Parathyroid adenoma (tissue), 2 donors: ENCODE data around the gene TXNL4B.
A peak's percentile ranks its signal among the peaks of the same experiment; 100 is the strongest.

Experiments
- H2AFZ ChIP-seq: fragments of 300-600 bp; sonication (generic); one replicate; pipeline ENCODE4 v1.7.0; 2017; ENCODE audit warnings: antibody characterized with exemption, mild to moderate bottlenecking
- H3K27ac ChIP-seq: fragments of 300-600 bp; sonication (generic); one replicate; pipeline ENCODE4 v1.7.0; 2017
- H3K27me3 ChIP-seq: fragments of 300-600 bp; sonication (generic); one replicate; pipeline ENCODE4 v1.7.0; 2017; ENCODE audit warnings: low read length; ENCODE audit not compliant: control insufficient read depth, insufficient read depth
- H3K36me3 ChIP-seq: fragments of 300-600 bp; sonication (generic); one replicate; pipeline ENCODE4 v1.7.0; 2017; ENCODE audit warnings: low read length; ENCODE audit not compliant: control insufficient read depth, insufficient read depth
- H3K4me1 ChIP-seq: fragments of 300-600 bp; sonication (generic); one replicate; pipeline ENCODE4 v1.7.0; 2017; ENCODE audit warnings: control low read depth
- H3K4me2 ChIP-seq: fragments of 300-600 bp; sonication (generic); one replicate; pipeline ENCODE4 v1.7.0; 2017; ENCODE audit warnings: low read length
- H3K4me3 ChIP-seq: fragments of 300-600 bp; sonication (generic); one replicate; pipeline ENCODE4 v1.7.0; 2017; ENCODE audit warnings: low read depth, low read length
- H3K79me2 ChIP-seq: fragments of 300-600 bp; sonication (generic); one replicate; pipeline ENCODE4 v1.7.0; 2017; ENCODE audit warnings: control low read depth
- H3K9ac ChIP-seq: fragments of 300-600 bp; sonication (generic); one replicate; pipeline ENCODE4 v1.7.0; 2017; ENCODE audit warnings: mild to moderate bottlenecking
- H3K9me3 ChIP-seq: fragments of 300-600 bp; sonication (generic); one replicate; pipeline ENCODE4 v1.7.0; 2017; ENCODE audit warnings: low read length; ENCODE audit not compliant: control insufficient read depth
- CTCF ChIP-seq: fragments of 300-600 bp; sonication (generic); IDR thresholded peaks from one replicate; pipeline ENCODE4 v1.7.0; 2017; ENCODE audit warnings: antibody characterized with exemption, mild to moderate bottlenecking
- donor health status: primary hyperparathyroidism.

The TXNL4B gene

GRCh38 chr16:72051818-72052217 is 41.6 kb downstream of the TXNL4B start:
- Histone ChIP-seq H3K4me2 (no peak overlapping the region), H3K79me2 (no peaks in the 10 kb centered on the region), H3K27ac (no peak overlapping the region), H3K9me3 (no peaks in the 10 kb centered on the region), H3K4me1 (no peaks in the 10 kb centered on the region), H3K36me3 (no peaks in the 10 kb centered on the region), H3K9ac (no peak overlapping the region), H2AFZ (no peak overlapping the region), H3K4me3 (no peak overlapping the region), H3K27me3 (no peaks in the 10 kb centered on the region)
- TF ChIP-seq CTCF = no peak

GRCh38 chr16:72050769-72051464 is 42.5 kb downstream of the TXNL4B start:
- no peak overlapping the region for H3K9ac ChIP-seq
- no peaks in the 10 kb centered on the region for H3K36me3 ChIP-seq
- H3K79me2 ChIP-seq = no peaks in the 10 kb centered on the region
- H3K27ac ChIP-seq = no peak overlapping the region
- H3K9me3 ChIP-seq = no peaks in the 10 kb centered on the region
- H3K4me3 ChIP-seq = no peak overlapping the region
- no peak overlapping the region for H3K4me2 ChIP-seq
- H3K4me1 ChIP-seq = no peaks in the 10 kb centered on the region
- no peaks in the 10 kb centered on the region for H3K27me3 ChIP-seq
- H2AFZ ChIP-seq = no peak overlapping the region
- TF ChIP-seq CTCF = no peak

- Histone ChIP-seq H3K27ac (no peak overlapping the region), H3K36me3 (no peaks in the 10 kb centered on the region), H3K27me3 (no peaks in the 10 kb centered on the region), H3K4me1 (peaks cover 6% of the 10 kb centered on the region), H3K9ac (no peak overlapping the region), H3K4me2 (no peak overlapping the region), H3K79me2 (no peaks in the 10 kb centered on the region), H3K9me3 (no peaks in the 10 kb centered on the region), H2AFZ (no peak overlapping the region), H3K4me3 (no peak overlapping the region)
- no peak for TF ChIP-seq CTCF
These were observed 44.3 kb downstream of the TXNL4B start for GRCh38 chr16:72049110-72049509.

- Histone ChIP-seq H3K36me3 (no peaks in the 10 kb centered on the region), H3K4me2 (no peak overlapping the region), H3K4me3 (no peak overlapping the region), H3K27me3 (no peaks in the 10 kb centered on the region), H3K9ac (no peak overlapping the region), H2AFZ (no peak overlapping the region), H3K4me1 (peaks cover 6% of the 10 kb centered on the region), H3K79me2 (no peaks in the 10 kb centered on the region), H3K9me3 (no peaks in the 10 kb centered on the region), H3K27ac (peak overlapping the region; percentile 5)
- TF ChIP-seq CTCF = no peak
These were observed 48.5 kb downstream of the TXNL4B start for GRCh38 chr16:72044825-72045359.

GRCh38 chr16:72044296-72044695 is 49.1 kb downstream of the TXNL4B start:
- Histone ChIP-seq H3K27me3 (no peaks in the 10 kb centered on the region), H3K4me2 (no peak overlapping the region), H3K9ac (no peak overlapping the region), H3K36me3 (no peaks in the 10 kb centered on the region), H3K4me1 (peaks cover 6% of the 10 kb centered on the region), H2AFZ (peak overlapping the region; percentile 34), H3K4me3 (no peak overlapping the region), H3K27ac (peak overlapping the region; percentile 5), H3K79me2 (no peaks in the 10 kb centered on the region), H3K9me3 (no peaks in the 10 kb centered on the region)
- TF ChIP-seq CTCF = no peak
